NCI-H2029 treated with DMSO at 0.1 percent for 48 hours (cell line): ENCODE results near the gene CSF1R.
A peak's percentile ranks its signal among the peaks of the same experiment; 100 is the strongest.

Source experiments
- DNase-seq: peaks from one replicate; lab custom pipeline; 2025; lab: John Stamatoyannopoulos, UW

The CSF1R gene

GRCh38 chr5:150023136-150023535, 63.2 kb downstream of the CSF1R start:
- no peak for DNase-seq

- DNase-seq, result no peak
These were observed 63.7 kb downstream of the CSF1R start for GRCh38 chr5:150022681-150023080.

- peak; percentile 14 for DNase-seq
These were observed 64.2 kb downstream of the CSF1R start for GRCh38 chr5:150022158-150022531.

- no peak for DNase-seq
These were observed 64.7 kb downstream of the CSF1R start for GRCh38 chr5:150021491-150022157.

GRCh38 chr5:150020249-150020648, 66.1 kb downstream of the CSF1R start:
- no peak for DNase-seq

GRCh38 chr5:150017226-150018005, 68.9 kb downstream of the CSF1R start:
- no peak for DNase-seq

GRCh38 chr5:150016537-150016936, 69.8 kb downstream of the CSF1R start:
- DNase-seq, result no peak

GRCh38 chr5:150015415-150015814, 70.9 kb downstream of the CSF1R start:
- DNase-seq, result no peak

GRCh38 chr5:150014456-150014855, 71.9 kb downstream of the CSF1R start:
- DNase-seq, result no peak

GRCh38 chr5:150013931-150014330, 72.4 kb downstream of the CSF1R start:
- no peak for DNase-seq

- no peak for DNase-seq
These were observed 76.5 kb downstream of the CSF1R start for GRCh38 chr5:150009671-150010387.

- DNase-seq, result no peak
These were observed 79.3 kb downstream of the CSF1R start for GRCh38 chr5:150007050-150007449.

- no peak for DNase-seq
These were observed 80.0 kb downstream of the CSF1R start for GRCh38 chr5:150006318-150006717.
